AG04449 (cell line): ENCODE results near the gene GUCY1A2.
"Not testable (repeated sequence)": the region's sequence is repeated elsewhere in the genome, so short reads cannot be mapped to it uniquely, and the experiment has no call there.

Experiments used
- CTCF ChIA-PET: fragments of 350-600 bp; formaldehyde crosslinking; extraction: SDS; loops from one replicate; lab custom pipeline; 2021; ENCODE audit warnings: antibody characterized with exemption; lab: Yijun Ruan, JAX
- POLR2A ChIA-PET: fragments of 400-600, 350-600 bp; formaldehyde crosslinking; extraction: SDS; loops from one replicate; lab custom pipeline; 2020; ENCODE audit warnings: antibody characterized with exemption, inconsistent platforms; lab: Yijun Ruan, JAX
- DNase-seq: peaks from one replicate; pipeline ENCODE4 v3.0.0-alpha.2; 2010; ENCODE audit warnings: low read depth, low spot score
- H3K4me3 ChIP-seq: 2 replicates; pipeline ENCODE4 v1.5.1; 2011; ENCODE audit warnings: low read depth, mild to moderate bottlenecking, control low read depth, low read length
- TF ChIP-seq, protein P1 (sequence below): IDR thresholded peaks from one replicate; pipeline ENCODE4 v1.5.1; 2011; ENCODE audit warnings: mild to moderate bottlenecking, moderate library complexity, low read length, control low read depth, inconsistent platforms; ENCODE audit not compliant: insufficient read depth; ENCODE audit errors: missing control alignments

GUCY1A2 gene

DNA sequence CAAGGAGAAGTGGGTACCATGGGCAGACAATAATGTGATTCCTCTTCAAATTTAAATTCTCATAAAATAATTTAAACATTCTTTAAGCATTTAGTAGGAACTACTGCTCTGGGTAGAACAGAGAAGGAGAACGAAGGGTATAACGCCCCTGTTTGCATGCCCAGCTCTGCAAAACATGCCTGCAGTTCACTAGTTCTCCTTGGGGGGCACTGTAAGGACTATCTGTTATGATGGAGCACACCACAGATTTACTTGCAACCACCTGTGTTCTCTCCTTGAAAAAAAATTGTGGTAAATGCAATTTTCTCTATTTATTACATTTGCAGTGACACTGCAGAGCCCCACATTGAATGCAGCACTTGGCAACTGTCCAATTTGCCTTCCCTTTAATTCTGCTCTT lies 100.3 kb downstream of the GUCY1A2 start:
- TF ChIP-seq, protein P1, sequence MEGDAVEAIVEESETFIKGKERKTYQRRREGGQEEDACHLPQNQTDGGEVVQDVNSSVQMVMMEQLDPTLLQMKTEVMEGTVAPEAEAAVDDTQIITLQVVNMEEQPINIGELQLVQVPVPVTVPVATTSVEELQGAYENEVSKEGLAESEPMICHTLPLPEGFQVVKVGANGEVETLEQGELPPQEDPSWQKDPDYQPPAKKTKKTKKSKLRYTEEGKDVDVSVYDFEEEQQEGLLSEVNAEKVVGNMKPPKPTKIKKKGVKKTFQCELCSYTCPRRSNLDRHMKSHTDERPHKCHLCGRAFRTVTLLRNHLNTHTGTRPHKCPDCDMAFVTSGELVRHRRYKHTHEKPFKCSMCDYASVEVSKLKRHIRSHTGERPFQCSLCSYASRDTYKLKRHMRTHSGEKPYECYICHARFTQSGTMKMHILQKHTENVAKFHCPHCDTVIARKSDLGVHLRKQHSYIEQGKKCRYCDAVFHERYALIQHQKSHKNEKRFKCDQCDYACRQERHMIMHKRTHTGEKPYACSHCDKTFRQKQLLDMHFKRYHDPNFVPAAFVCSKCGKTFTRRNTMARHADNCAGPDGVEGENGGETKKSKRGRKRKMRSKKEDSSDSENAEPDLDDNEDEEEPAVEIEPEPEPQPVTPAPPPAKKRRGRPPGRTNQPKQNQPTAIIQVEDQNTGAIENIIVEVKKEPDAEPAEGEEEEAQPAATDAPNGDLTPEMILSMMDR, result peak; percentile 33
- ChIA-PET CTCF (no interaction called here), POLR2A (no interaction called here)
- DNase-seq, result no peak
- H3K4me3 ChIP-seq, result no peak overlapping the region

DNA sequence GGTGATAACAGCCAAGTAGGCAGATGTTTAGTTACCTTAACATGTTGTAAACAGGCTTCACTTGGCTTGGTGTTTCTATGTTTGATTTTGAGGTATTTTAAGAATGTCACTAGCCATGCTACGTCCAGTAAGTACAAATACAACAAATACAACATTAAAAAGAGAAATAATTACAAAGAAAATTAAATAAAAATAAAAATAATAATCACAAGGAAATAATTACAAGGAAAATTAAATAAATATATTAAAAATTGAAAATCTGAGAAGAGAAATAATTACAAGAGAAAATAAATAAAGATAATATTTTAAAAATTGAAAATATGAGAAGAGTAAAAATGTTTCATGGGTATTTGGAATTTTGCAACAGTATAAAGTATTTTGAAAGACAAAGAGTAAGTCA lies 103.9 kb downstream of the GUCY1A2 start:
- DNase-seq, result no peak
- TF ChIP-seq, protein P1, result no peak
- H3K4me3 ChIP-seq, result no peak overlapping the region
- CTCF ChIA-PET, result no interaction called here
- POLR2A ChIA-PET, result no interaction called here

DNA sequence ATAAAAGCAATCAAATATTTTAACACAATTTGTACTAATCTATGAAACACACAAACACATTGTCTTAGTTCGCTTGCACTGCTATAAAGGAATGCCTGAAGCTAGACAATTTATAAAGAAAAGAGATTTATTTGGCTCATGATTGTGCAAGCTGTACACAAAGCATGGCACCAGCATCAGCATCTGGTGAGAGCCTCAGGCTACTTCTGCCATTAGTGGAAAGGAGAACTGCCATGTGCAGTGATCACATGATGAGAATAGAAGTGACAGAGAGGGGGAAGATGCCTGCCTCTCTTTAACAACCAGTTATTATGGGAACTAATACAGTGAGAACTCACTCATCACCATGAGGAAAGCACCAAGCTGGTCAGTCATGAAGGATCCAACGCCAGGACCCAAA lies 105.1 kb downstream of the GUCY1A2 start:
- TF ChIP-seq, protein P1, result no peak
- H3K4me3 ChIP-seq, result no peak overlapping the region
- no peak for DNase-seq
- POLR2A ChIA-PET, result no interaction called here
- CTCF ChIA-PET, result no interaction called here

DNA sequence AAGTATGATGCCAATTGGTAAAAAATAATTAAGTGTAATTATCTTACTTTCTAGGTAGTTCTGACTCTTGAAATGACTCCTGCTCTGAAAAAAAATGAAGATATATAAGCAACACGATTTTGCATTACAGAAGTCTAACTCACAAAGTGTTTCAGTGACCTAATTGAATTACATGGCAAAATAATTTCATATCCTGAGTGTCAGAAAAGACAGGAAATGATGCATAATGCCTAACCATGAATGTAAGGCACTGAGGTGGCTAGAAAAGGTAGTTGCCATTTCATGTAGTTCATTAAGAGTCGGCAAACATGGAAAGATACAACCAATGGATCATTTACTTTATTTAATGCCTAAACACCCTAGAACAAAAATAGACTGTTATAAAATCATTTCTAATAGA lies 113.5 kb downstream of the GUCY1A2 start:
- no peak overlapping the region for H3K4me3 ChIP-seq
- DNase-seq, result no peak
- ChIA-PET CTCF (no interaction called here), POLR2A (no interaction called here)
- TF ChIP-seq, protein P1, result no peak

DNA sequence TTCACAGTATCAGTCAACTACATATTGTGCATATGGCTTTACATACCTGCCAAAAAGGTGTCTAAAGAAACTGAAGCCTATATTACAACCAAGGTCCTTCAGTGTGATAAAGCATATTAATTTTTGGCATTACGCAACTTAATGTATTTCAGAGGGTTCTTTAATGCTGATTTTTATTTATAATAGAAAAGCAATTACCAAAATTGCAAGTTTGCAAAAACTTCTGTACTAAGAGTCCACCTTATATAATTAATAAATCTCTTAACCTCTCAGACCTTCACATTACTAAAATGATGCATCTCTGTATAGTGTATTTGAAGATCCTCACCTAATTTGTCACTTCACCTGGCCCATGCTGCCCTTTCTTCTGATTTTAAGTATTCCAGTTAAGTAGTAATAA lies 128.6 kb downstream of the GUCY1A2 start:
- H3K4me3 ChIP-seq, result no peak overlapping the region
- ChIA-PET CTCF (no interaction called here), POLR2A (no interaction called here)
- no peak for DNase-seq
- TF ChIP-seq, protein P1, result no peak

DNA sequence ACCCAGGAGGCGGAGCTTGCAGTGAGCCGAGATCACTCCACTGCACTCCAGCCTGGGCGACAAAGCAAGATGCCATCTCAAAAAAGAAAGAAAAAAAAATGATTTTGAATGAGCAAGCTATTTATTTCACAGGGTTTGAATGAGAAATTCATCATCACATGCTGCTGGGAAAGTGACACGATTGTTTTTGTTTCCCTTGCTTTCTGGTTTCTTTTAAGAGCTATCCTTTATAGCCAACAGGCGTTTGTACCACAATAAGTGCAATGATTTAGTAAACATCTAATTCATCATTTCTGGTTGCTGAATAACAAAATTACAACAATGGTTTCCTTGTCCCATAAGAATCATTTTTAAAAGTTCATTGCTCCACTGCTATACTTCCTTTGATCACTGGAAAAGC lies 129.9 kb downstream of the GUCY1A2 start:
- TF ChIP-seq, protein P1, result no peak
- no peak overlapping the region for H3K4me3 ChIP-seq
- POLR2A ChIA-PET, result no interaction called here
- CTCF ChIA-PET, result no interaction called here
- DNase-seq, result no peak

DNA sequence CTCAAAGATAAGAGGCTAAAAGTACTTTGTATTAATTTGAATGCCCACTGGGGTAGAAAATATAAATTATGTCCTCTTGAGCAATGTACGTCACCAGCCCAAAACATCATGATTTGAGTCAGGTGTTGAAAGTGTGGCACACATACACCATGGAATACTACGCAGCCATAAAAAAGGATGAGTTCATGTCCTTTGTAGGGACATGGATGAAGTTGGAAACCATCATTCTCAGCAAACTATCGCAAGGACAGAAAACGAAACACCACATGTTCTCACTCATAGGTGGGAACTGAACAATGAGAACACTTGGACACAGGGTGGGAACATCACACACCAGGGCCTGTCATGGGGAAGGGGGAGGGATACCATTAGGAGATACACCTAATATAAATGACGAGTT lies 134.6 kb downstream of the GUCY1A2 start:
- POLR2A ChIA-PET, CTCF ChIA-PET, H3K4me3 ChIP-seq, DNase-seq: not testable (repeated sequence)
